HAP-1 (cell line): ENCODE measurements around the gene JAZF1.

Experiments
- DNase-seq, 2 experiments: peaks; one replicate each; pipeline ENCODE4 v3.0.0-alpha.2; 2016 to 2020; ENCODE audit warnings: low spot score in 2 of 2
- H3K27me3 ChIP-seq: fragments of 250-450 bp; sonication (Bioruptor Pico); 2 replicates; pipeline ENCODE4 v1.5.1; 2020; ENCODE audit warnings: low read depth, mild to moderate bottlenecking, moderate library complexity
- H3K36me3 ChIP-seq: fragments of 250-450 bp; sonication (Bioruptor Pico); replicated peaks from 2 replicates; pipeline ENCODE4 v1.5.1; 2020; ENCODE audit warnings: mild to moderate bottlenecking
- H3K4me1 ChIP-seq: fragments of 250-450 bp; sonication (Bioruptor Pico); 2 replicates; pipeline ENCODE4 v1.5.1; 2020; ENCODE audit warnings: mild to moderate bottlenecking
- H3K4me3 ChIP-seq: fragments of 250-450 bp; sonication (Bioruptor Pico); 2 replicates; pipeline ENCODE4 v1.5.1; 2020; ENCODE audit warnings: mild to moderate bottlenecking, moderate library complexity
- H3K9me3 ChIP-seq: fragments of 250-450 bp; sonication (Bioruptor Pico); 2 replicates; pipeline ENCODE4 v1.5.1; 2020; ENCODE audit warnings: mild to moderate bottlenecking, moderate library complexity
- in situ Hi-C: fragments of 300-500 bp; cut with MboI; formaldehyde crosslinking; loops from 3 replicates; pipeline ENCODE4 v1.14.3; 2020; ENCODE audit warnings: low sequenced_read_pairs, inconsistent platforms, mixed read lengths

Gene JAZF1

DNA sequence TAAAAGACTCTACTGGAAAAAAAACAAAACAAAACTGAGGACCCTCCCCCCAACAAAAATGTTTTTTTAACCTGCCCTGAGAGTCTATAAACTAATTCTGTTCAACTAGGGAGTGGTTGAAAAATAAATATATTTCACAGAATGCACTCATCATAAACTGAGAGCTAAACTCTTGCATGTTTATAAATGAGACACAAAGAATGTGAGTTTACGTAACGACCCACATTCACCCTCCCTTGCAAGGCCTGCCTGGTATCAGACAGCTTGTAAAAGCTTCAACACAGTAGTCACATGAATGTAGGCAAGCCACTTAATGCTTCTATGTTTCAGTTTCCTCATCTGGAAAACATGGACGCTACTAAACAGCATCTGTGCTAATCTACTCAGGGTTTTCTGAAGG is 50.3 kb downstream of the JAZF1 start:
- Histone ChIP-seq H3K9me3 (no peaks in the 10 kb centered on the region), H3K4me3 (no peak overlapping the region), H3K4me1 (peaks cover 18% of the 10 kb centered on the region), H3K27me3 (no peaks in the 10 kb centered on the region), H3K36me3 (no peaks in the 10 kb centered on the region; the same call in 1 of the 2 replicates)
- in situ Hi-C loops: no loop called here
- no peak for DNase-seq

DNA sequence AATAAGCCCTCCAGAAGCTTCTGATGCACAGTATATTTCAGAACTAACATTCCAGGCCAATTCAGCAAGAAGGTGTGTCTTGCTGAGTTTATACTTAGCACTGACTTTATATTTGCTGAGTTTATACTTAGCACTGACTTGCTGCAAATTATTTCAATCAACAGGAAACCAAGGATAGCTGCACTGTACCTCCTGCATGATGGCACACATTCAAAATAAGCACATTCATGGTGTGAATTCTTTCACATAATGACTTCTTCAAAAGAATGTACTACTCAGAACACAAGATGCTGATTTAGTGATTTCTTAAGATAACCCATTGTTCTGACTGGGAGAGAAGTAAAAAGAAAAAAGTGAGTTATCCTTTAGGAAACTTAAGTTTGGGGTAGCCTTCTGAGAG is 52.0 kb downstream of the JAZF1 start:
- in situ Hi-C loops: no loop called here
- DNase-seq: no peak

DNA sequence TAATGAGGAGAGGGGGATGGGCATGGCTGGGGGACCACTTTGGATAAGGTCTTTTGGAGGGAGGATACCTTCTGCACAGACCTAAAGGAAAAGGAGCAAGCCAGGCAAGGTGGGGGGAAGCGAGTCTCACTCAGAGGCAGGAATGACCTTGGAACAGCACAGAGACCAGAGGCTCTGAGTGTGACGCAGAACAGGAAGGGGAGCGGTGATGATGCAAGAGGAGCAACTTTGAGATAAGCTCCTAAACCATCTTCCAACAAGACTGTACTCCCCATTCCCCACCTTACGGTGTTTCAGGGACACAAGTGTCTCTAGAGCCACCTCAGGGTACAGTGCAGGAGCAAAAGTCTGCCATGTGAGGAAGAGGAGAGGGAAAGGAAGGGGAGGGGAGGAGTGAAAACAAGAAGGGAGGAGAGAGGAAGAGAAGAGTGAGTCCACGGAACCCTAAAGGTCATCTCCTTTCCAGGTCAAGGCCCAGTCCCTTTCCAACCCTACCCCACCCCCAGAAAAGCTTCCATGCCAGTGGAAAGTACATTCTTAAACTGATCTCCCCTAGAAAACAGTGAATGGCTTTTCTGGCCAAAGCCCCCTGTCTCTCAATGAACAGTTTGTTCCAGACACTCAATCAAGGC is 54.1 kb downstream of the JAZF1 start:
- Histone ChIP-seq H3K9me3 (no peaks in the 10 kb centered on the region), H3K27me3 (no peaks in the 10 kb centered on the region), H3K4me1 (peaks cover 20% of the 10 kb centered on the region), H3K36me3 (no peaks in the 10 kb centered on the region; the same call in 1 of the 2 replicates), H3K4me3 (no peak overlapping the region)
- in situ Hi-C loops: no loop called here
- no peak for DNase-seq

More for the DNA sequence above, 52.0 kb downstream of the JAZF1 start:
- H3K9me3 ChIP-seq: no peaks in the 10 kb centered on the region
- H3K4me3 ChIP-seq: no peak overlapping the region
- H3K36me3 ChIP-seq: no peaks in the 10 kb centered on the region; the same call in 1 of the 2 replicates
- H3K4me1 ChIP-seq: peaks cover 27% of the 10 kb centered on the region
- H3K27me3 ChIP-seq: no peaks in the 10 kb centered on the region

DNA sequence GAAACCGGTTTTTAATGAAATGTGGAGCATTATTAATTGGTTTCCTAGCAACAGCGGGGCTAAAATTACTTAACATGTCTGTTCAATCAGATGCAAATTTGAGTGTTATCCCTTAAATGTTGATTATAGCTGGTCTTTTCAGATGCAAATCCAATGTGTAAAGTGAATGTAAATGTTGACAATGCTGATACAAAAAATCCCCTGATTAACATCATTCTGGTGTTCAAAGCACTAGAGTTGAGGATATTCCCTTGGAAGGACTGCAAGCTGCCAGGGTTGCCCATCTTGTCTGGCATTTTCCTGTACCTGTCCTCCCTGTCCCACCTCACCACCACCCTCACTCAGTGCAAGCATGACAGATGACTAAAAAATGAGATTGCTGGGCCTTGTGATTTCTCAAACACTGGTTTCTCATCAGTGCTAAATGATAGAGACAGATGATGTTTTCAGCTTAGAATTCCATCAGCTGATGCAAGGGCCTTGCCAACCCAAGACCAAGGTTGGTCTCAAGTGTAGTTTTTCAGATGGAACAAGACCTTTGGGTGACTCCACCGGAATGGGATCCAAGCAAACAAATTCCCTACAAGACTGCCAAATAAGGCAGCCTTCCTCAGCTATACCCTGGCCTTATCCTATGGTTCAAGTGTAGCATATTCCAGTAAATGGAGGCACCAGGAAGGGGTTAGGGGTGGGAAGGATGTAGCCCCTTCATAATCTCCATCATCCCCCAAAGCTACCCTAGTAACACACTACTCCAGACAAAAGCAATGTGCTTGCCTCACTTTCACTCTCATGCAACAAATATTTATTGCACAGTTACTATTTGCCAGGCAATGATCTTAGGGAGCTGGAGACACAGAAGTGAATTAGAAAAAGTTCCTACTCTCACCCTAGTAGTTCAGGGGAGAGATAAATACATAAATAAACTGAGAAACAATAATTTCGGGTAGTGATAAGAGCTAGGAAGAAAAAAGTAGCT is 54.9 kb downstream of the JAZF1 start:
- Histone ChIP-seq H3K27me3 (no peaks in the 10 kb centered on the region), H3K4me3 (no peak overlapping the region), H3K36me3 (no peaks in the 10 kb centered on the region; the same call in 1 of the 2 replicates), H3K4me1 (peaks cover 19% of the 10 kb centered on the region), H3K9me3 (no peaks in the 10 kb centered on the region)
- peak; percentile 43 to 97 for DNase-seq
- in situ Hi-C loops: no loop called here

DNA sequence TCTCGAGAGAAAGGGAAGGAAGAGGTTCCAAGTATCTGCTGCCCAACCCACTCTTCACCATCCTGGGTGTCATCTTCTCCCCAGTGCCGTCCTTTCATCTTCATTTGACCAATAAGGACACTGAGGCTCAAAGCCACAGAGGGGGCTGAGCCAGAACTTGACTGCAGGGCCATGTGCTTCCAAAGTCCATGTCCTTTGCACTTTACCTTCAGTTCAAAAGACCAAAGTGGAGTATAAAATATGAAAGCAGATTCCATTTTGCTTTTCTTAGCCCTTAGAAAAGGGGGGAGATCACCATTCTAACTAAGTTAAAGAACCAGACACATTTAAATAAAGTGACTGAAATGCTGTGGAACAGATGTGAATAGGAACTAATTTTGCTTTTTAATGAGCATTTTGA is 56.2 kb downstream of the JAZF1 start:
- DNase-seq: no peak
- Histone ChIP-seq H3K36me3 (no peaks in the 10 kb centered on the region; the same call in 1 of the 2 replicates), H3K9me3 (no peaks in the 10 kb centered on the region), H3K27me3 (no peaks in the 10 kb centered on the region), H3K4me3 (no peak overlapping the region), H3K4me1 (peaks cover 19% of the 10 kb centered on the region)
- in situ Hi-C loops: no loop called here

DNA sequence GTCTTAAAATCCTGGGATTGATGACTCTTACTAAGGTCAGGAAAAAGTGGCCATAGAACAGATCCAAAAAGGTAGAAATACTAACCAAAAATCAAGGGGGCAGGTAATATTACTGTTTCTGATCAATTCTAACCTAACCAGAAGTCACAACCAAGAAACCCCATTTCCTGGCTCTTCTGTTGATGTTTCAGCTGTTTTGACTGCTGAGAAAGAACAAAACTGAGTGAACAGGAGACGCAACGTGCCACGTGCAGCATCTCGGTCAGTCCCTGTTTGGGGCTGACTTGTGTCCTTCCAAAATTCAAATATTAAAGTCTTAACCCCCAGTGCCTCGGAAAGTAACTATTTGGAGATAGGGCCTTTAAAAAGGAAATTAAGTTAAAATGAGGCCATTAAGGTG is 56.8 kb downstream of the JAZF1 start:
- Histone ChIP-seq H3K27me3 (no peaks in the 10 kb centered on the region), H3K4me3 (no peak overlapping the region), H3K9me3 (no peaks in the 10 kb centered on the region), H3K4me1 (peaks cover 19% of the 10 kb centered on the region), H3K36me3 (no peaks in the 10 kb centered on the region; the same call in 1 of the 2 replicates)
- in situ Hi-C loops: no loop called here
- DNase-seq: no peak

DNA sequence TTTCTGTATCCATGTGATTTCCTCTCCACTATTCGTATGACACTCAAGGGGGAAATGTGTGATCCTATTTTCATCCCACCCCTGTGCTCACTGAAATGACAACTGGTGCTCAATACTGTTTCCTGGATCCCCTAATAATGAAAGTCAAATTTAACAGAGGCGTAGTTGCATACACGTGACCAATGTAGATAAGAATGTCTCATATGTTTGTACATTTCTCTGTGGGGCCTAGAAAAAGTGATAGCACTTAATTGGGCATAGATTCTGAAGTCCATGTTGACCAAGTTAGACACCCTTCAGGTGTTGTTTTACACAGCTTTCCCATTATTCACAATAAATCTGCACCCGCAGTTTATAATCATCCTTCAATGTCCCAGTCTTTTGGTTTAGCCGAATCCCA is 59.1 kb downstream of the JAZF1 start:
- Histone ChIP-seq H3K4me3 (no peak overlapping the region), H3K27me3 (no peaks in the 10 kb centered on the region), H3K9me3 (no peaks in the 10 kb centered on the region), H3K4me1 (peaks cover 19% of the 10 kb centered on the region), H3K36me3 (no peaks in the 10 kb centered on the region)
- DNase-seq: no peak
- in situ Hi-C loops: no loop called here

DNA sequence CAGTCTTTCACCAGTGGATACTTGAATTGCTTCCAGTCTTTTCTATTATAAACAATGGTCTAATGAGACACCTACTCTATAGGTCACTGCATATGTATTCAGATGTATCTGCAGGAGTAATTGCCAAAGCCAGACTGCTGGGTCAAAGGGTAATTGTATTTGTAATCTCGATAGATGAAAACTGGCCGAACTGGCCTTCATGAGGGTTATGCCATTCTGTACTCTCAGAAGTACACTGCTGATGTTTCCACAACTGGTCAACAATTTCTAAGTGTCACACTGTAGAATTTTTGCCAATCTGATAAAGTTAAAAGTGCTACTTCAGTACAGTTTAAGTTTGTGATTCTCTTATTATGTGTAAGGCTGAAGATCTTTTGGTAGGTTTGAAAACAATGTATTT is 64.6 kb downstream of the JAZF1 start:
- H3K27me3 ChIP-seq: no peaks in the 10 kb centered on the region
- no peaks in the 10 kb centered on the region for H3K4me1 ChIP-seq
- H3K4me3 ChIP-seq: no peak overlapping the region
- DNase-seq: no peak
- H3K9me3 ChIP-seq: no peaks in the 10 kb centered on the region
- no peaks in the 10 kb centered on the region for H3K36me3 ChIP-seq
- in situ Hi-C loops: no loop called here

DNA sequence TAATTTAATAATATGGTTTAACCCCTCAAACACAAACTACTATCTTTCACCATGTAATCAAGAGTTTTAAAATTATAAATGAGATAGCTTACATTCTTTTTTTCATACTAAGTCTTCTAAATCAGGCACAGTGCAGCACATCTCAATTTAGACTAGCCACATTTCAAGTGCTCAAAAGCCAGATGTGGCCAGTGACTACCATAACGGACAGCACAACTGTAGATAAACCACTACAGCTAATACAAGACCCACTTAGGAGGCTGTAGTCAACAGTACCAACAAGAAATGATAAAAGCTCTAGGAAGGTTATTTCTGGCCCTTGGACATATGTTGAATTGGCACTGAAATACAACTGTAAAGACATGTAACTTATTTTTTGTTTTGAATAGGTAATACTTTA is 65.3 kb downstream of the JAZF1 start:
- no peaks in the 10 kb centered on the region for H3K9me3 ChIP-seq
- H3K27me3 ChIP-seq: no peaks in the 10 kb centered on the region
- in situ Hi-C loops: no loop called here
- no peaks in the 10 kb centered on the region for H3K4me1 ChIP-seq
- H3K4me3 ChIP-seq: no peak overlapping the region
- H3K36me3 ChIP-seq: no peaks in the 10 kb centered on the region
- no peak for DNase-seq

DNA sequence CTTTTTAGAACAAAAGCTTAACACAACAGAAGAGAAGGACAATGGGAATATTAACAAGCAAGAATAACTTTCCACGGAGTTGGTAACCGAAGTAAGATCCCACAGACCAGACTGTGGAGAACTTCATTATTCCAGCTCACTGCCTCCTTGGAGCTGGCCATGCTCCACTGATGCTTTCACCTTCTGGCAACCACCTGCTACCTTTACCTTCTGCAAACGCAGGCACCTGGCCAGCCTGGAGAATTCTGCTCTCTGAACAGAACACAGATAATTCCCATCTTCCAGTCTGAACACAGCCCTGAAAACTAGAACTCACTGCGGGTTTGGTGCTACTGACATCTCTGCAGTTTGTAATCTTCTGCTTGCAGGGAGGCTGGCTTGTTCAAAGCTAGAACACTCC is 66.5 kb downstream of the JAZF1 start:
- DNase-seq: no peak
- Histone ChIP-seq H3K36me3 (no peaks in the 10 kb centered on the region), H3K9me3 (no peaks in the 10 kb centered on the region), H3K4me1 (no peaks in the 10 kb centered on the region), H3K27me3 (no peaks in the 10 kb centered on the region), H3K4me3 (no peak overlapping the region)
- in situ Hi-C loops: no loop called here

DNA sequence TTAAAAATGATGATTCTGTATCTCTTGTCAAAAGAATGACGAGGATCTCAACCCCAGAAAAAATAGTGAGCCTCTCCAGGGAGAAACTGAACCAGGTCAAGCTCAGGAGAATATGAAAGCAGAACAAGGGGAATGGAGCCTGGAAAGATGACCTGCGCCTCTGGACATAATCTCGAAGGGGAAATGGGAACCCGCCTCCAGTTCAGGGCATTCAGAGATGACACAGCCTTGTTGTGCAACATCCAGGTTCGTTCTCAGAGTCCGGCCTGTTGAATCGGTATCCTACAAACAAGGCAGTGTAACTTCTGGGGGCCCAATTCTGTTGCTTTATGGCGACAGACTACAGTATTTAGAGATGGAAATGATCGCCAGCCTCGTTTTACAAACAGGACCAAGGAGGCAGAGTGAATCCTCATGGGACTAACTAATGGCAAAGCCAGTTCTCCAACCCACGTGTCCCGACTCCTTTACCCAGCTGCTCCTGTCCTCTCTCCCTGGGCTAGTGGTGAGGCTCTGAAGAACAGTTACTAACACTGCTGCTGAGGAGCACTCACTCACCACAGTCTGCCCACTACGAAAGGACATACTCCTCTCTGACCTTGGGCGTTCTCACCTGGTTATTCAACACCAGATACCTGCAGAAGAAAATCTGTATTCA is 67.6 kb downstream of the JAZF1 start:
- no peaks in the 10 kb centered on the region for H3K4me1 ChIP-seq
- in situ Hi-C loops: no loop called here
- DNase-seq: no peak
- H3K27me3 ChIP-seq: no peaks in the 10 kb centered on the region
- H3K4me3 ChIP-seq: no peak overlapping the region
- H3K9me3 ChIP-seq: no peaks in the 10 kb centered on the region
- no peaks in the 10 kb centered on the region for H3K36me3 ChIP-seq

DNA sequence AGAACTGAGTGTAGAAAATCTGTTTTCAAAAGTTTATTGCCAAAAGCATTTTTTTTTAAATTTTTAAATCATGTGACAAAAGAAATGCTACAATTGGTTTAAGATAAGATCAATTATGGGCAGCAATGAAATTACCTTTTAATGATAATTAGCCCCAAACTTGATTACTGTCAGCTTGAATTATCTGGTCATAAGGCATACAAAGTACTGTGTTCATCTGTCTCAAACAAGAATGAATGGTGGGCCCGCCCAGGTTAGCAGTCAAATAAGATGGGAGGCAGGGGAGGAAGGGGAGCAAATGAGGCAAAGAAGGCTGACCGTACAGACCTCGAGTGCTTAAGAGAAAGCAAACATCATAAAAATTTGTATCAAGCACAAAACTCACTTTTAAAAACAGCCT is 68.1 kb downstream of the JAZF1 start:
- H3K9me3 ChIP-seq: no peaks in the 10 kb centered on the region
- no peaks in the 10 kb centered on the region for H3K4me1 ChIP-seq
- in situ Hi-C loops: no loop called here
- no peaks in the 10 kb centered on the region for H3K27me3 ChIP-seq
- no peak overlapping the region for H3K4me3 ChIP-seq
- no peaks in the 10 kb centered on the region for H3K36me3 ChIP-seq
- no peak for DNase-seq

DNA sequence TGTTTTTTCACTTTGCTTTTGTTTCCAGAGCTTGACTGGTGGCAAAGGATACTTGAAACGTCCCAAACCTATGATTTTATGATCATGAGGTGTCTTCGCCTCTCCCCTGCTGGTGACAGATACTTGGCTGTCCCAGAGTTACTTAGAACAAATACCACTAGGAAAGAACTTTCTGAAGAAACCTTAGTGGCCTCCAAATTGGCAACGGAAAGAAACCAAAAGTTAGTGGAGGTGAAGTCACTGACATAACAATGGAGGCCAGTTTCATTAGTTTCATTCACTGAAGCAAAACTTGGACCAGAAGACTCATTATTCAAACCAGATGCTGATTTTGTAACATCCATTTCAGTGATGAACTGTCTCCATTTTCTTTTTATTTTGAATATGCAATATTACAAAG is 68.6 kb downstream of the JAZF1 start:
- Histone ChIP-seq H3K36me3 (no peaks in the 10 kb centered on the region), H3K27me3 (no peaks in the 10 kb centered on the region), H3K9me3 (no peaks in the 10 kb centered on the region), H3K4me3 (no peak overlapping the region), H3K4me1 (no peaks in the 10 kb centered on the region)
- in situ Hi-C loops: no loop called here
- no peak for DNase-seq
